ENCODE results near the gene CCDC183. TPM values are rescaled to one million over a fixed set of nuclear protein-coding genes. Genes with fewer than 3 reads are reported as not detected.

CCDC183 gene
- total RNA-seq, 1 donor from 2014 or later, result 0.75 TPM

GRCh38 chr9:136846376-136847087, 50.4 kb downstream of the CCDC183 start:
- no peak for ATAC-seq
- DNase-seq (ENCODE audit: low spot score), result no peak

- ATAC-seq (peak; percentile 4), DNase-seq (ENCODE audit: low spot score) (peak; percentile 64)
Observed at GRCh38 chr9:136847088-136847825, 51.1 kb downstream of the CCDC183 start.

GRCh38 chr9:136847826-136848392, 51.8 kb downstream of the CCDC183 start:
- DNase-seq (ENCODE audit: low spot score) (peak; percentile 91), ATAC-seq (peak; percentile 54)

- peak; percentile 66 for DNase-seq (ENCODE audit: low spot score)
- peak; percentile 14 for ATAC-seq
Observed at GRCh38 chr9:136848393-136849037, 52.4 kb downstream of the CCDC183 start.

- ATAC-seq (peak; percentile 68), DNase-seq (ENCODE audit: low spot score) (peak; percentile 99)
Observed at GRCh38 chr9:136849038-136849959, 53.2 kb downstream of the CCDC183 start, which contains the start of gene PHPT1. Gene PHPT1 (plus strand): TSS chr9:136849409. CDS start chr9:136849431, 22 bp downstream.

GRCh38 chr9:136849960-136850865, 54.1 kb downstream of the CCDC183 start:
- ATAC-seq (no peak), DNase-seq (ENCODE audit: low spot score) (no peak)

- ATAC-seq (no peak), DNase-seq (ENCODE audit: low spot score) (no peak)
Observed at GRCh38 chr9:136850866-136851775, 55.0 kb downstream of the CCDC183 start.

GRCh38 chr9:136851941-136852663, 56.0 kb downstream of the CCDC183 start, which contains the start of gene MAMDC4:
Gene MAMDC4 (plus strand): TSS chr9:136852346. CDS start chr9:136852417, 71 bp downstream.
- peak; percentile 94 for DNase-seq (ENCODE audit: low spot score)
- ATAC-seq, result peak; percentile 45

- ATAC-seq (no peak), DNase-seq (ENCODE audit: low spot score) (no peak)
Observed at GRCh38 chr9:136852664-136853595, 56.8 kb downstream of the CCDC183 start.

GRCh38 chr9:136853596-136854112, 57.5 kb downstream of the CCDC183 start:
- DNase-seq (ENCODE audit: low spot score), result no peak
- no peak for ATAC-seq

GRCh38 chr9:136854113-136854841, 58.1 kb downstream of the CCDC183 start:
- peak; percentile 49 for DNase-seq (ENCODE audit: low spot score)

GRCh38 chr9:136854842-136855460, 58.8 kb downstream of the CCDC183 start:
- no peak for ATAC-seq
- no peak for DNase-seq (ENCODE audit: low spot score)

More at GRCh38 chr9:136854113-136854841, 58.1 kb downstream of the CCDC183 start:
- no peak for ATAC-seq

GRCh38 chr9:136855461-136856078, 59.4 kb downstream of the CCDC183 start:
- DNase-seq (ENCODE audit: low spot score), result no peak
- ATAC-seq, result no peak

GRCh38 chr9:136856079-136856476, 59.9 kb downstream of the CCDC183 start:
- DNase-seq (ENCODE audit: low spot score), result peak; percentile 49
- no peak for ATAC-seq
